ENCODE results near the gene GDAP2. TPM values are rescaled to one million over a fixed set of nuclear protein-coding genes. Genes with fewer than 3 reads are reported as not detected.

The GDAP2 gene
- total and polyA plus RNA-seq, 2 donors = 6.2 to 17.5 TPM

GRCh38 chr1:117826119-117826518, 103.3 kb downstream of the GDAP2 start:
- WGBS = 63% methylated on average over 2 of the region's 2 CpGs
- Histone ChIP-seq H3K27me3 (ENCODE audit: control insufficient read depth in 2 of 2, insufficient read depth in 1 of 2, low read length in 1 of 2) (no peaks in the 10 kb centered on the region), H3K36me3 (ENCODE audit: control insufficient read depth in 2 of 2, insufficient read depth in 2 of 2, low read length in 1 of 2) (no peaks in the 10 kb centered on the region), H3K4me3 (ENCODE audit: low read length in 2 of 2) (no peak overlapping the region), H3K27ac (ENCODE audit: low read depth in 1 of 2, low read length in 1 of 2) (no peak overlapping the region), H3K4me1 (ENCODE audit: control insufficient read depth in 2 of 2, insufficient read depth in 2 of 2, low read length in 2 of 2) (no peaks in the 10 kb centered on the region), H3K9me3 (ENCODE audit: control insufficient read depth in 2 of 2, insufficient read depth in 1 of 2, low read length in 1 of 2) (peaks cover 0 to 7% of the 10 kb centered on the region in 2 donors)
- DNase-seq (ENCODE audit: low read depth in 6 of 9, low spot score in 9 of 9) = no peak

- H3K27ac ChIP-seq (ENCODE audit: low read depth in 1 of 2, low read length in 1 of 2) = no peak overlapping the region
- H3K9me3 ChIP-seq (ENCODE audit: control insufficient read depth in 2 of 2, insufficient read depth in 1 of 2, low read length in 1 of 2) = peaks cover 0 to 7% of the 10 kb centered on the region in 2 donors
- no peaks in the 10 kb centered on the region for H3K27me3 ChIP-seq (ENCODE audit: control insufficient read depth in 2 of 2, insufficient read depth in 1 of 2, low read length in 1 of 2)
- DNase-seq (ENCODE audit: low read depth in 6 of 9, low spot score in 9 of 9) = no peak
- H3K4me1 ChIP-seq (ENCODE audit: control insufficient read depth in 2 of 2, insufficient read depth in 2 of 2, low read length in 2 of 2) = no peaks in the 10 kb centered on the region
- H3K4me3 ChIP-seq (ENCODE audit: low read length in 2 of 2) = no peak overlapping the region
- H3K36me3 ChIP-seq (ENCODE audit: control insufficient read depth in 2 of 2, insufficient read depth in 2 of 2, low read length in 1 of 2) = no peaks in the 10 kb centered on the region
- 86% methylated on average over 2 of the region's 2 CpGs for WGBS
These were observed 104.0 kb downstream of the GDAP2 start for GRCh38 chr1:117825414-117825813.

- Histone ChIP-seq H3K36me3 (ENCODE audit: control insufficient read depth in 2 of 2, insufficient read depth in 2 of 2, low read length in 1 of 2) (no peaks in the 10 kb centered on the region), H3K9me3 (ENCODE audit: control insufficient read depth in 2 of 2, insufficient read depth in 1 of 2, low read length in 1 of 2) (peaks cover 0 to 7% of the 10 kb centered on the region in 2 donors), H3K27me3 (ENCODE audit: control insufficient read depth in 2 of 2, insufficient read depth in 1 of 2, low read length in 1 of 2) (no peaks in the 10 kb centered on the region), H3K4me3 (ENCODE audit: low read length in 2 of 2) (no peak overlapping the region), H3K27ac (ENCODE audit: low read depth in 1 of 2, low read length in 1 of 2) (no peak overlapping the region), H3K4me1 (ENCODE audit: control insufficient read depth in 2 of 2, insufficient read depth in 2 of 2, low read length in 2 of 2) (no peaks in the 10 kb centered on the region)
- 85% methylated on average over 1 of the region's 1 CpG for WGBS
- no peak for DNase-seq (ENCODE audit: low read depth in 6 of 9, low spot score in 9 of 9)
These were observed 104.8 kb downstream of the GDAP2 start for GRCh38 chr1:117824616-117825015.

GRCh38 chr1:117821774-117822482, 107.5 kb downstream of the GDAP2 start:
- Histone ChIP-seq H3K9me3 (ENCODE audit: control insufficient read depth in 2 of 2, insufficient read depth in 1 of 2, low read length in 1 of 2) (peaks cover 0 to 7% of the 10 kb centered on the region in 2 donors), H3K4me3 (ENCODE audit: low read length in 2 of 2) (no peak overlapping the region), H3K27ac (ENCODE audit: low read depth in 1 of 2, low read length in 1 of 2) (no peak overlapping the region), H3K4me1 (ENCODE audit: control insufficient read depth in 2 of 2, insufficient read depth in 2 of 2, low read length in 2 of 2) (no peaks in the 10 kb centered on the region), H3K36me3 (ENCODE audit: control insufficient read depth in 2 of 2, insufficient read depth in 2 of 2, low read length in 1 of 2) (no peaks in the 10 kb centered on the region), H3K27me3 (ENCODE audit: control insufficient read depth in 2 of 2, insufficient read depth in 1 of 2, low read length in 1 of 2) (no peaks in the 10 kb centered on the region)
- 92% methylated on average over 3 of the region's 3 CpGs for WGBS
- DNase-seq (ENCODE audit: low read depth in 6 of 9, low spot score in 9 of 9) = peak in 1 of 9 donors; percentile 3

DNA sequence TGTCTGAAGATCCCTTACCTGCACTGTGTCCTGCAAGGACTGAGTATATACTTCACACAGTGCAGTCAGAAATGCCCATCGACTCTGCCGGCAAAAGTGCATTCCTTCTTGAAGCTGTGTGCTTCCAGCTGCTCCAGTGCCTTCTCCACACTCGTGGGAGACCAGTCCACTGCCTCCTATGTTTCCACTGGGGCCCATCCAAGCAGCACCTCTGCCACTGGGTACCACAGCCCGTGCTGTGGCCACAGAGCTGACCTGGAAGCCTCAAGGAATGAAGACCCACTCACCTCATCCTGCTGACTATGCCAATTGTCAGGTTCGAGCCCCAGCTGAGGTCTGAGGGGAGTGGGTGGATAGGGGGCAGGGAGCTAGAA, 108.1 kb downstream of the GDAP2 start:
- 89% methylated on average over 5 of the region's 5 CpGs for WGBS
- no peak overlapping the region for H3K4me3 ChIP-seq (ENCODE audit: low read length in 2 of 2)
- no peaks in the 10 kb centered on the region for H3K27me3 ChIP-seq (ENCODE audit: control insufficient read depth in 2 of 2, insufficient read depth in 1 of 2, low read length in 1 of 2)
- no peak for DNase-seq (ENCODE audit: low read depth in 6 of 9, low spot score in 9 of 9)
- no peak overlapping the region for H3K27ac ChIP-seq (ENCODE audit: low read depth in 1 of 2, low read length in 1 of 2)
- no peaks in the 10 kb centered on the region for H3K36me3 ChIP-seq (ENCODE audit: control insufficient read depth in 2 of 2, insufficient read depth in 2 of 2, low read length in 1 of 2)
- H3K4me1 ChIP-seq (ENCODE audit: control insufficient read depth in 2 of 2, insufficient read depth in 2 of 2, low read length in 2 of 2) = no peaks in the 10 kb centered on the region
- peaks cover 0 to 7% of the 10 kb centered on the region in 2 donors for H3K9me3 ChIP-seq (ENCODE audit: control insufficient read depth in 2 of 2, insufficient read depth in 1 of 2, low read length in 1 of 2)

GRCh38 chr1:117820694-117821381, 108.6 kb downstream of the GDAP2 start:
- Histone ChIP-seq H3K9me3 (ENCODE audit: control insufficient read depth in 2 of 2, insufficient read depth in 1 of 2, low read length in 1 of 2) (peaks cover 0 to 7% of the 10 kb centered on the region in 2 donors), H3K36me3 (ENCODE audit: control insufficient read depth in 2 of 2, insufficient read depth in 2 of 2, low read length in 1 of 2) (no peaks in the 10 kb centered on the region), H3K27ac (ENCODE audit: low read depth in 1 of 2, low read length in 1 of 2) (no peak overlapping the region), H3K4me3 (ENCODE audit: low read length in 2 of 2) (no peak overlapping the region), H3K27me3 (ENCODE audit: control insufficient read depth in 2 of 2, insufficient read depth in 1 of 2, low read length in 1 of 2) (no peaks in the 10 kb centered on the region), H3K4me1 (ENCODE audit: control insufficient read depth in 2 of 2, insufficient read depth in 2 of 2, low read length in 2 of 2) (no peaks in the 10 kb centered on the region)
- WGBS = 91% methylated on average over 7 of the region's 7 CpGs
- DNase-seq (ENCODE audit: low read depth in 6 of 9, low spot score in 9 of 9) = no peak

- 97% methylated on average over 2 of the region's 2 CpGs for WGBS
- Histone ChIP-seq H3K4me1 (ENCODE audit: control insufficient read depth in 2 of 2, insufficient read depth in 2 of 2, low read length in 2 of 2) (no peaks in the 10 kb centered on the region), H3K9me3 (ENCODE audit: control insufficient read depth in 2 of 2, insufficient read depth in 1 of 2, low read length in 1 of 2) (peaks cover 0 to 7% of the 10 kb centered on the region in 2 donors), H3K4me3 (ENCODE audit: low read length in 2 of 2) (no peak overlapping the region), H3K27ac (ENCODE audit: low read depth in 1 of 2, low read length in 1 of 2) (no peak overlapping the region), H3K36me3 (ENCODE audit: control insufficient read depth in 2 of 2, insufficient read depth in 2 of 2, low read length in 1 of 2) (no peaks in the 10 kb centered on the region), H3K27me3 (ENCODE audit: control insufficient read depth in 2 of 2, insufficient read depth in 1 of 2, low read length in 1 of 2) (no peaks in the 10 kb centered on the region)
- no peak for DNase-seq (ENCODE audit: low read depth in 6 of 9, low spot score in 9 of 9)
These were observed 109.3 kb downstream of the GDAP2 start for GRCh38 chr1:117820096-117820495.

GRCh38 chr1:117819301-117819700, 110.1 kb downstream of the GDAP2 start:
- Histone ChIP-seq H3K27ac (ENCODE audit: low read depth in 1 of 2, low read length in 1 of 2) (no peak overlapping the region), H3K4me1 (ENCODE audit: control insufficient read depth in 2 of 2, insufficient read depth in 2 of 2, low read length in 2 of 2) (no peaks in the 10 kb centered on the region), H3K9me3 (ENCODE audit: control insufficient read depth in 2 of 2, insufficient read depth in 1 of 2, low read length in 1 of 2) (peaks cover 0 to 7% of the 10 kb centered on the region in 2 donors), H3K4me3 (ENCODE audit: low read length in 2 of 2) (no peak overlapping the region), H3K36me3 (ENCODE audit: control insufficient read depth in 2 of 2, insufficient read depth in 2 of 2, low read length in 1 of 2) (no peaks in the 10 kb centered on the region), H3K27me3 (ENCODE audit: control insufficient read depth in 2 of 2, insufficient read depth in 1 of 2, low read length in 1 of 2) (no peaks in the 10 kb centered on the region)
- no peak for DNase-seq (ENCODE audit: low read depth in 6 of 9, low spot score in 9 of 9)
- 76% methylated on average over 4 of the region's 4 CpGs for WGBS

DNA sequence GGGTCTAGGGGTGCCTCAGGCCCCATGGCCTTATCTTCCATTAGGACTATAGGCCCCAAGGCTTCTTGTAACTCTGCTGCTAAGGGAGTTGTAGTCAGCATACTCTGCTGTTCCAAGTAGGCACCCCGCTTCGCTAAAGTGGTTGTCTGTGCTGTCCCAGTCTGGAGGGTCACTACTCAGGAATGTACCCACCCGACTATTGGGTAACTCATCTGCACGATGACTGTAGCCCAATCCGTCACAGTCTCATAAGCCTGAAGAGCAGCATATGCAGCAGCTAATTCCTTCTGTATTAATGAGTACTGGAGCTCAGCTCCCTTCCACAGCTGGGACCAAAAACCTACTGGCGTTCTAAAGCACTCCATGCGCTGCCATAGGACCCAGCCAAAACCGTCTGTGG, 111.0 kb downstream of the GDAP2 start:
- peaks cover 0 to 7% of the 10 kb centered on the region in 2 donors for H3K9me3 ChIP-seq (ENCODE audit: control insufficient read depth in 2 of 2, insufficient read depth in 1 of 2, low read length in 1 of 2)
- H3K27ac ChIP-seq (ENCODE audit: low read depth in 1 of 2, low read length in 1 of 2) = no peak overlapping the region
- no peak overlapping the region for H3K4me3 ChIP-seq (ENCODE audit: low read length in 2 of 2)
- WGBS = 99% methylated on average over 8 of the region's 8 CpGs
- DNase-seq (ENCODE audit: low read depth in 6 of 9, low spot score in 9 of 9) = no peak
- no peaks in the 10 kb centered on the region for H3K36me3 ChIP-seq (ENCODE audit: control insufficient read depth in 2 of 2, insufficient read depth in 2 of 2, low read length in 1 of 2)
- H3K4me1 ChIP-seq (ENCODE audit: control insufficient read depth in 2 of 2, insufficient read depth in 2 of 2, low read length in 2 of 2) = no peaks in the 10 kb centered on the region
- no peaks in the 10 kb centered on the region for H3K27me3 ChIP-seq (ENCODE audit: control insufficient read depth in 2 of 2, insufficient read depth in 1 of 2, low read length in 1 of 2)
